Measurements from ENCODE around the gene EPHA6. TPM values are rescaled to one million over a fixed set of nuclear protein-coding genes. Genes with fewer than 3 reads are reported as not detected.

The EPHA6 gene
- total and polyA plus RNA-seq, 8 donors = 0.23 to 0.79 (median 0.41) TPM

DNA sequence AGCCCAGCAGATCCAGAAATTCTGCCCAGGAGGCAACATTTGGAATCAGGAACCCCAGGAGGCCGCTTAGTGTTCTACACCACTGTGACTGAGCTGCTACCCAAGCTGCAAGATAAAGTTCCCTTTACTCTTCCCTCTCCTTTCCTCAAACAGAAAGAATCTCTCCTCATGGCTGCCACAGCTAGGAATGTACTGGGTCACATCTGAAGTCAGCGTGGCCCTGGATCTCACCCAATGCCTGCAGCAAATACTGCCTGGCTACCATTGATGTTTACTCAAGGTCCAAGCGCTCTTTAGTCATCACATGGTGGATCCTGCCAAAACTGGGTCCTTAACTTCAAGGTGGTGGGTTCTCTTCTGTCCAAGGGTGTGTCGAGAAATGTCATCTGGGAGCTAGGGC is 382.7 kb downstream of the EPHA6 start:
- H3K27ac ChIP-seq = no peak overlapping the region
- no peak overlapping the region for H3K4me3 ChIP-seq
- DNase-seq (no peak), ATAC-seq (no peak)
- intact Hi-C loops (cut with DNase I) = no loop called here
- TF ChIP-seq, protein P1, sequence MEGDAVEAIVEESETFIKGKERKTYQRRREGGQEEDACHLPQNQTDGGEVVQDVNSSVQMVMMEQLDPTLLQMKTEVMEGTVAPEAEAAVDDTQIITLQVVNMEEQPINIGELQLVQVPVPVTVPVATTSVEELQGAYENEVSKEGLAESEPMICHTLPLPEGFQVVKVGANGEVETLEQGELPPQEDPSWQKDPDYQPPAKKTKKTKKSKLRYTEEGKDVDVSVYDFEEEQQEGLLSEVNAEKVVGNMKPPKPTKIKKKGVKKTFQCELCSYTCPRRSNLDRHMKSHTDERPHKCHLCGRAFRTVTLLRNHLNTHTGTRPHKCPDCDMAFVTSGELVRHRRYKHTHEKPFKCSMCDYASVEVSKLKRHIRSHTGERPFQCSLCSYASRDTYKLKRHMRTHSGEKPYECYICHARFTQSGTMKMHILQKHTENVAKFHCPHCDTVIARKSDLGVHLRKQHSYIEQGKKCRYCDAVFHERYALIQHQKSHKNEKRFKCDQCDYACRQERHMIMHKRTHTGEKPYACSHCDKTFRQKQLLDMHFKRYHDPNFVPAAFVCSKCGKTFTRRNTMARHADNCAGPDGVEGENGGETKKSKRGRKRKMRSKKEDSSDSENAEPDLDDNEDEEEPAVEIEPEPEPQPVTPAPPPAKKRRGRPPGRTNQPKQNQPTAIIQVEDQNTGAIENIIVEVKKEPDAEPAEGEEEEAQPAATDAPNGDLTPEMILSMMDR (IDR thresholded peaks at IDR 0.05) = no peak
- no peaks in the 10 kb centered on the region for H3K4me1 ChIP-seq
- no peaks in the 10 kb centered on the region for H3K27me3 ChIP-seq
- peaks cover 0 to 4% of the 10 kb centered on the region in 2 donors for H3K9me3 ChIP-seq
- H3K36me3 ChIP-seq = no peaks in the 10 kb centered on the region

DNA sequence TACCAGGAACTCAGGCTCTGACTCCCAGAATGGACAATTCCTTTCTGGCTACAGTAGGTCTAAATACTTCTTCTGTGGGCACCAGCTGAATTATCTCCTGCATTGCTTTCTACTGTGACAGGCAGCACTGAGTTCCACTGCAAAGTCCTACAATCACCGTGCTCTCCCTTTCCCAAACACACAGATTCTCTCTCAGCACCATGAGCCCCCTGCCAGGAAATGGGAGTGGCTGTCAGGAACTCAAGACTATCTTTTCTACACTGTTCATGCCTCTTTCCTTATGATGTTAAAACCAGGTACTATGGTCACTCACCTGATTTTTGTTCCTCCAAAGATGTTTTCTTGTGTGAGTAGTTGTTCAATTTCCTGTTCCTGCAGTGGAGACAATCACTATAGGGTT is 383.4 kb downstream of the EPHA6 start:
- intact Hi-C loops (cut with DNase I) = no loop called here
- Histone ChIP-seq H3K27ac (no peak overlapping the region), H3K4me1 (no peaks in the 10 kb centered on the region), H3K27me3 (no peaks in the 10 kb centered on the region), H3K4me3 (no peak overlapping the region), H3K36me3 (no peaks in the 10 kb centered on the region), H3K9me3 (peaks cover 0 to 4% of the 10 kb centered on the region in 2 donors)
- DNase-seq (no peak), ATAC-seq (no peak)
- TF ChIP-seq, protein P1 (IDR thresholded peaks at IDR 0.05) = no peak

DNA sequence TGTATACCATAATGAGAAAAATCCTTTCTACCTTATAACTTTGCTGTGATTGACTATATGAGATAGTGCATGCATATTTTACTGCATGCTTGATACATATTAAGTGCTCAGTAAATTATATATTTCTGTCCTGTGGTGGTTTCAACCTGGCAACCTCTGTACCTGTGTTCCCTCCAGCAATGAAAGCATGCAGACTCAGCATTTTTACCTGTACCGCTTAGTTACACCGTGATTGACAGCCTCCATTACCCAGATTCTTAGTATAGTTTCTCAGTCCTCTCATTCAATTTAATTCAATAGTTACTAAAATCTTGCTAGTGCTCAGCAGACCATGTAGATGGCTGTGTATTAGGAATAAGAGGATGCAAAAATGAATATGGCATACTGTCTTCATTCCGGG is 386.0 kb downstream of the EPHA6 start:
- H3K4me1 ChIP-seq = no peaks in the 10 kb centered on the region
- no peaks in the 10 kb centered on the region for H3K36me3 ChIP-seq
- no peak overlapping the region for H3K4me3 ChIP-seq
- H3K27ac ChIP-seq = no peak overlapping the region
- intact Hi-C loops (cut with DNase I) = no loop called here
- peaks cover 0 to 4% of the 10 kb centered on the region in 2 donors for H3K9me3 ChIP-seq
- DNase-seq (no peak), ATAC-seq (no peak)
- TF ChIP-seq, protein P1 (IDR thresholded peaks at IDR 0.05) = no peak
- no peaks in the 10 kb centered on the region for H3K27me3 ChIP-seq

DNA sequence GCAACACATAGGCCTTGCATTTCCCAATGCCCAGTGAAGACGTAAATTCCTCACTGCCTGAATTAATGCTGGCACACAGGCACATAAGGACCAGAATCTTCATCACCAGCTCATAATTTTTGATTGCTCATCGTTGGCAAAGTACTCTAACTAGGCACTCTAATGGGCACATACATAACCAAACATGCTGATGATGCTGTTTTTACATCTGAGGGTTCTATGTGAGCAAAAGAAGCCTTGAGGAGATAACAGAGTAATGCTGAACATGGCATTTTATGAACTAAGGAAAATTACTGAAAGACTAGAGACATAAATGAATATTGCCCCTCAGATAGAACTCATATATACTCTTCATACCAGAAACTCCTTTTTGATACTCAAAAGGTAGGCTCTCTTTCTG is 387.4 kb downstream of the EPHA6 start:
- Histone ChIP-seq H3K4me1 (no peaks in the 10 kb centered on the region), H3K27ac (no peak overlapping the region)
- TF ChIP-seq, protein P1 (IDR thresholded peaks at IDR 0.05) = no peak

DNA sequence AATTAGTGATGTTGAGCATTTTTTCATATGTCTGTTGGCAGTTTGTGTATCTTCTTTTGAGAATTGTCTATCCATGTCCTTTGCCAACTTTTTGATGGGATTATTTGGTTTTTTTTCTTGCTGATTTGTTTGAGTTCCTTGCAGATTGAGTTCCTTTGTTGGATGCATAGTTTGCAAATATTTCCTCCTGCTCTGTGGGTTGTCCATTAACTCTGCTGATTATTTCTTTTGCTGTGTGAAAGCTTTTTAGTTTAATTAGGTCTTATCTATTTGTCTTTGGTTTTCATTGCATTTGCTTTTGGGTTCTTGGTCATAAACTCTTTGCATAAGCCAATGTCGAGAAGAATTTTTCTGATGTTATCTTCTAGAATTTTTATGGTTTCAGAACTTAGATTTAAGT is 414.6 kb downstream of the EPHA6 start:
- Histone ChIP-seq H3K4me1 (no peaks in the 10 kb centered on the region), H3K27ac (no peak overlapping the region), H3K27me3 (no peaks in the 10 kb centered on the region), H3K36me3 (no peaks in the 10 kb centered on the region), H3K9me3 (no peaks in the 10 kb centered on the region), H3K4me3 (no peak overlapping the region)
- intact Hi-C loops (cut with DNase I) = no loop called here
- no peak for ATAC-seq
- DNase-seq = no peak
- TF ChIP-seq, protein P1 (IDR thresholded peaks at IDR 0.05) = no peak

More for the DNA sequence above, 387.4 kb downstream of the EPHA6 start:
- H3K4me3 ChIP-seq = no peak overlapping the region
- no peaks in the 10 kb centered on the region for H3K27me3 ChIP-seq
- ATAC-seq (no peak), DNase-seq (no peak)
- intact Hi-C loops (cut with DNase I) = no loop called here
- H3K36me3 ChIP-seq = no peaks in the 10 kb centered on the region
- H3K9me3 ChIP-seq = peaks cover 0 to 3% of the 10 kb centered on the region in 2 donors
